GM12865 (cell line): Measurements from ENCODE around the gene MAN1A1.

Experiments used
- DNase-seq: peaks from one replicate; pipeline ENCODE4 v3.0.0; 2010; ENCODE audit warnings: low read depth
- H3K4me3 ChIP-seq: 2 replicates; pipeline ENCODE4 v1.5.1; 2011; ENCODE audit warnings: mild to moderate bottlenecking, low read depth, low read length, control low read depth
- CTCF ChIP-seq: IDR thresholded peaks from 2 replicates; pipeline ENCODE4 v1.5.1; 2011; ENCODE audit warnings: low read length, control low read depth, low read depth, inconsistent platforms; ENCODE audit not compliant: insufficient read depth; ENCODE audit errors: missing control alignments

MAN1A1 gene

GRCh38 chr6:119205911-119206618, 143.5 kb downstream of the MAN1A1 start:
- TF ChIP-seq CTCF = no peak
- H3K4me3 ChIP-seq = no peak overlapping the region
- peak; percentile 65 for DNase-seq

- no peak overlapping the region for H3K4me3 ChIP-seq
- no peak for DNase-seq
- TF ChIP-seq CTCF = no peak
Observed at GRCh38 chr6:119204719-119205118, 144.8 kb downstream of the MAN1A1 start.

GRCh38 chr6:119201480-119201879, 148.1 kb downstream of the MAN1A1 start:
- TF ChIP-seq CTCF = no peak
- no peak for DNase-seq
- no peak overlapping the region for H3K4me3 ChIP-seq

- no peak for TF ChIP-seq CTCF
Observed at GRCh38 chr6:119200512-119201175, 148.9 kb downstream of the MAN1A1 start.

GRCh38 chr6:119197271-119197670, 152.3 kb downstream of the MAN1A1 start:
- no peak for TF ChIP-seq CTCF
- no peak overlapping the region for H3K4me3 ChIP-seq
- DNase-seq = no peak

More at GRCh38 chr6:119200512-119201175, 148.9 kb downstream of the MAN1A1 start:
- no peak for DNase-seq
- no peak overlapping the region for H3K4me3 ChIP-seq

- TF ChIP-seq CTCF = no peak
- H3K4me3 ChIP-seq = no peak overlapping the region
- DNase-seq = no peak
Observed at GRCh38 chr6:119196715-119197114, 152.8 kb downstream of the MAN1A1 start.
